Measurements from ENCODE around the gene FAM170B.

DNA sequence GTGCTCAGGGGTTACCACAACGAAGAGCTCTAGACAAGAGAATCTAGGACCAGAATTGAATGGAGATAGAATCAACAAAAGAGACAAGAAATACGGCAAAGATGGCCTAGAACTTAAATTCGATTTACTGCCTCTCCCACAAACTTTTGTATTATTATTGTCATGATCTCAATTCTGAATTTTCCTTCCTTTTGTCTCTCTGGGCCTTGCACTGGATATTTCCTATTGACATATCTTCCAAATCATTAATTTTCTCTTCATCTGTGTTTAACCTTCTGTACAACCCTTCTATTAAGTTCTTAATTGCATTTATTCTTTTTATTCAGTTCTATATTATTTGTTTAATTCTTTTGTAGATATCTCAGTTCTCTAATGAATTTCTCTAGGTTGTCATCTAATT, 46.9 kb downstream of the FAM170B start:
- TF ChIP-seq, protein P1, sequence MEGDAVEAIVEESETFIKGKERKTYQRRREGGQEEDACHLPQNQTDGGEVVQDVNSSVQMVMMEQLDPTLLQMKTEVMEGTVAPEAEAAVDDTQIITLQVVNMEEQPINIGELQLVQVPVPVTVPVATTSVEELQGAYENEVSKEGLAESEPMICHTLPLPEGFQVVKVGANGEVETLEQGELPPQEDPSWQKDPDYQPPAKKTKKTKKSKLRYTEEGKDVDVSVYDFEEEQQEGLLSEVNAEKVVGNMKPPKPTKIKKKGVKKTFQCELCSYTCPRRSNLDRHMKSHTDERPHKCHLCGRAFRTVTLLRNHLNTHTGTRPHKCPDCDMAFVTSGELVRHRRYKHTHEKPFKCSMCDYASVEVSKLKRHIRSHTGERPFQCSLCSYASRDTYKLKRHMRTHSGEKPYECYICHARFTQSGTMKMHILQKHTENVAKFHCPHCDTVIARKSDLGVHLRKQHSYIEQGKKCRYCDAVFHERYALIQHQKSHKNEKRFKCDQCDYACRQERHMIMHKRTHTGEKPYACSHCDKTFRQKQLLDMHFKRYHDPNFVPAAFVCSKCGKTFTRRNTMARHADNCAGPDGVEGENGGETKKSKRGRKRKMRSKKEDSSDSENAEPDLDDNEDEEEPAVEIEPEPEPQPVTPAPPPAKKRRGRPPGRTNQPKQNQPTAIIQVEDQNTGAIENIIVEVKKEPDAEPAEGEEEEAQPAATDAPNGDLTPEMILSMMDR (IDR thresholded peaks at IDR 0.05), result no peak
- TF ChIP-seq POLR2AphosphoS5 (IDR thresholded peaks at IDR 0.05; ENCODE audit: insufficient read depth in 1 of 2, low read depth in 1 of 2) (no peak), POLR2A (IDR thresholded peaks at IDR 0.05) (no peak)

Measured in vagina (tissue), 2 donors.